B cell (primary cell): ENCODE data around the gene KRTAP10-1. TPM values are rescaled to one million over a fixed set of nuclear protein-coding genes. Genes with fewer than 3 reads are reported as not detected.

Experiments
- ATAC-seq: fragments of 200-7000 bp; cut with Tn5 transposase; one replicate; pipeline ENCODE4 v1.10.0; 2021; ENCODE audit warnings: low read depth, mild to moderate bottlenecking, moderate number of reproducible peaks, moderate library complexity
- CTCF ChIA-PET: fragments of 350-600 bp; sonication (Branson Sonifier 250); formaldehyde crosslinking; loops from one replicate; lab custom pipeline; 2021; ENCODE audit warnings: antibody characterized with exemption, inconsistent platforms; lab: Charles Lee
- POLR2A ChIA-PET: fragments of 350-600 bp; sonication (Branson Sonifier 250); formaldehyde crosslinking; loops from one replicate; lab custom pipeline; 2021; ENCODE audit warnings: antibody characterized with exemption; lab: Charles Lee
- DNase-seq: peaks from one replicate; pipeline ENCODE4 v3.0.0; 2013
- H2AFZ ChIP-seq: 2 replicates; pipeline ENCODE4 v1.6.1; 2012; ENCODE audit warnings: mild to moderate bottlenecking, low read depth, low read length; ENCODE audit not compliant: insufficient read depth, poor library complexity, severe bottlenecking
- H3K27ac ChIP-seq, 2 donors: 1 replicate in 1 of 2; 2 replicates in 1 of 2; pipeline ENCODE4 v1.5.1; 2012 to 2013; ENCODE audit warnings: low read length in 2 of 2, mild to moderate bottlenecking in 2 of 2, moderate library complexity in 1 of 2
- H3K27me3 ChIP-seq, 4 experiments: fragments of 200-600 bp in 1 of 4; sonication (generic) in 1 of 4; replicated peaks in 1 of 4; 1 replicate in 2 of 4; 2 replicates in 2 of 4; pipeline versions ENCODE4 v1.6.1 to v1.7.0; 2013 to 2016; ENCODE audit warnings: low read length in 3 of 4, mild to moderate bottlenecking in 2 of 4, mixed read lengths in 1 of 4, moderate library complexity in 1 of 4; ENCODE audit not compliant: insufficient read depth in 4 of 4, control insufficient read depth in 3 of 4; ENCODE audit errors: control extremely low read depth in 1 of 4
- H3K36me3 ChIP-seq, 2 experiments: replicated peaks in 1 of 2; 1 replicate in 1 of 2; 2 replicates in 1 of 2; pipeline versions ENCODE4 v1.6.1 to v1.7.1; 2013; ENCODE audit warnings: low read length in 1 of 2; ENCODE audit not compliant: insufficient read depth in 2 of 2, control insufficient read depth in 1 of 2; ENCODE audit errors: control extremely low read depth in 1 of 2, extremely low read depth in 1 of 2
- H3K4me1 ChIP-seq, 2 donors: fragments of 200-600 bp in 1 of 2; sonication (generic) in 1 of 2; 1 replicate in 1 of 2; 2 replicates in 1 of 2; pipeline versions ENCODE4 v1.5.1 to v1.6.1; 2013 to 2017; ENCODE audit warnings: low read length in 2 of 2; ENCODE audit not compliant: control insufficient read depth in 2 of 2, insufficient read depth in 2 of 2
- H3K4me2 ChIP-seq: replicated peaks from 2 replicates; pipeline ENCODE3; 2012; ENCODE audit warnings: mild to moderate bottlenecking, low read depth, low read length; ENCODE audit not compliant: poor library complexity, severe bottlenecking
- H3K4me3 ChIP-seq, 5 experiments: fragments of 200-600 bp in 1 of 5; sonication (generic) in 1 of 5; 1 replicate in 3 of 5; 2 replicates in 2 of 5; pipeline versions ENCODE4 v1.5.1 to v1.7.0; 2011 to 2016; ENCODE audit warnings: low read length in 4 of 5, mild to moderate bottlenecking in 4 of 5, low read depth in 2 of 5, control low read depth in 1 of 5, moderate library complexity in 1 of 5; ENCODE audit not compliant: insufficient read depth in 1 of 5; ENCODE audit errors: control extremely low read depth in 1 of 5, extremely low read depth in 1 of 5
- H3K79me2 ChIP-seq: fragments of 200-600 bp; sonication (generic); one replicate; pipeline ENCODE4 v1.6.0; 2016; ENCODE audit warnings: low read length; ENCODE audit not compliant: control insufficient read depth, insufficient read depth
- H3K9ac ChIP-seq: fragments of 200-600 bp; sonication (generic); 2 replicates; pipeline ENCODE4 v1.6.1; 2017; ENCODE audit warnings: mild to moderate bottlenecking, low read length, moderate library complexity
- H3K9me3 ChIP-seq, 3 donors: one replicate each; pipeline versions ENCODE4 v1.6.1 to v1.7.1; 2013; ENCODE audit warnings: low read length in 2 of 3; ENCODE audit not compliant: control insufficient read depth in 2 of 3, insufficient read depth in 1 of 3; ENCODE audit errors: control extremely low read depth in 1 of 3
- H4K20me1 ChIP-seq: 2 replicates; pipeline ENCODE4 v1.6.0; 2012; ENCODE audit warnings: mild to moderate bottlenecking, low read length; ENCODE audit not compliant: insufficient read depth, control insufficient read depth, poor library complexity, severe bottlenecking
- H3K27ac Mint-ChIP-seq: one replicate; pipeline ENCODE4 v1.8.0; 2021; ENCODE audit warnings: mixed read lengths
- H3K27me3 Mint-ChIP-seq: one replicate; pipeline ENCODE4 v1.8.0; 2021; ENCODE audit warnings: mixed read lengths
- H3K4me1 Mint-ChIP-seq: one replicate; pipeline ENCODE4 v1.8.0; 2021; ENCODE audit warnings: mixed read lengths
- H3K4me3 Mint-ChIP-seq: one replicate; pipeline ENCODE4 v1.8.0; 2021; ENCODE audit warnings: mixed read lengths
- H3K9me3 Mint-ChIP-seq: one replicate; pipeline ENCODE4 v1.8.0; 2022; ENCODE audit warnings: mixed read lengths; ENCODE audit not compliant: insufficient read depth
- EZH2 ChIP-seq: IDR thresholded peaks from 2 replicates; pipeline ENCODE4 v1.6.1; 2012; ENCODE audit warnings: borderline replicate concordance, low read depth, mild to moderate bottlenecking, moderate library complexity, low read length; ENCODE audit not compliant: insufficient read depth, poor library complexity, severe bottlenecking
- WGBS: methylation state at CpG from one replicate; pipeline ENCODE4 v1.1.5; 2013; ENCODE audit warnings: missing lambda C conversion rate; ENCODE audit not compliant: insufficient coverage; 5-methylcytosine and 5-hydroxymethylcytosine counted together
- intact Hi-C: fragments of 100-400 bp; cut with micrococcal nuclease; formaldehyde crosslinking; loops from one replicate; pipeline ENCODE4 v1.10.0; 2022
- polyA plus RNA-seq: library from polyadenylated mRNA; depleted of rRNA; stranded (reverse); fragments of >200 nt; gene quantifications from 2 replicates; pipeline ENCODE4 v1.2.3, GENCODE V29; 2012
- total RNA-seq, 2 donors: library from RNA; stranded (reverse); fragments of 120-200 nt in 1 of 2; gene quantifications; 1 replicate in 1 of 2; 2 replicates in 1 of 2; pipeline versions ENCODE4 v1.2.3 to v1.2.4, GENCODE V29; 2013 to 2022
- TF ChIP-seq, protein P1 (sequence below): fragments of 200-600 bp; IDR thresholded peaks from one replicate; pipeline ENCODE4 v1.8.0; 2022; ENCODE audit warnings: antibody characterized with exemption, mild to moderate bottlenecking

The KRTAP10-1 gene
- total and polyA plus RNA-seq, 2 donors (not counting 1 experiment from before 2014, with no cell fraction given): not detected

DNA sequence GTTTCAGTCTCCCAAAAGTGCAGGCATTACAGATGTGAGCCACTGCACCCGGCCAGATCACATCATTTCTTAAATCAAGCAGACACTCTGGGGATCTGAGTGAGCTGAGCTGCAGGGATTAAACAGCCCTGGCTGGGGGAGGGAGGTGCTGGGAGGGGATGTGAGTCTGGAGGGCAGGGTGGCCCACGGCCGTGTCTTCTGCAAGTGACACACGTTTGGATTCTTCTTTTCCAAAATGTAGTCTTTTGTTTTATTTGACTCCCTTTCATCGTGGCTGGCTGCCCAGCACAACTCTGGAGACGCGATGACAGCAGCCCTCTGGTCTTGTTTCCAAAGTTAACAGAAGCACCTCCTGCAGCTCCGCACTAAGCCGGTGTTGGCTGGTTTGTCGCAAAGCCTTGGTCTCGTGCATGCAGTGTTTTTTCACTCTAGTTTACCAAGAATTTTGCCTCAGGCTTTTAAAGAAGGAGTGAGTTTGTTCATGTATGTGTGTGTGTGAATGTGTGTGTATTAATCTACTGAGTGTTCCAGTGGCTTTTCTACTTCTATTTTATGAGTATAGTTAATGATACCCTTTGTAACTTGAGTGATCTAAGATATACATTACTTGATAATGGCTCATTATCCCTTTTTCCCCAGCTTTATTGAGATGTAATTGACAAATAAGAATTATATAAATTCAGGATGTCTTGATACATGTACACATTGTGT is 43.2 kb upstream of the KRTAP10-1 start:
- H3K4me1 ChIP-seq: no peaks in the 10 kb centered on the region
- H3K27ac ChIP-seq: no peak overlapping the region
- CTCF ChIA-PET: no interaction called here
- POLR2A ChIA-PET: no interaction called here
- no peaks in the 10 kb centered on the region for H3K4me1 Mint-ChIP-seq
- H3K27me3 ChIP-seq: peaks cover 0 to 18% (median 5%) of the 10 kb centered on the region in 4 experiments
- ATAC-seq (no peak), DNase-seq (no peak)
- H4K20me1 ChIP-seq: no peaks in the 10 kb centered on the region
- no peaks in the 10 kb centered on the region for H3K36me3 ChIP-seq
- no peak overlapping the region for H3K4me2 ChIP-seq
- no peak overlapping the region for H3K9ac ChIP-seq
- no peaks in the 10 kb centered on the region for H3K79me2 ChIP-seq
- no peak overlapping the region for H2AFZ ChIP-seq
- WGBS: 72% methylated on average over 9 of the region's 11 CpGs
- TF ChIP-seq EZH2: no peak
- TF ChIP-seq, protein P1, sequence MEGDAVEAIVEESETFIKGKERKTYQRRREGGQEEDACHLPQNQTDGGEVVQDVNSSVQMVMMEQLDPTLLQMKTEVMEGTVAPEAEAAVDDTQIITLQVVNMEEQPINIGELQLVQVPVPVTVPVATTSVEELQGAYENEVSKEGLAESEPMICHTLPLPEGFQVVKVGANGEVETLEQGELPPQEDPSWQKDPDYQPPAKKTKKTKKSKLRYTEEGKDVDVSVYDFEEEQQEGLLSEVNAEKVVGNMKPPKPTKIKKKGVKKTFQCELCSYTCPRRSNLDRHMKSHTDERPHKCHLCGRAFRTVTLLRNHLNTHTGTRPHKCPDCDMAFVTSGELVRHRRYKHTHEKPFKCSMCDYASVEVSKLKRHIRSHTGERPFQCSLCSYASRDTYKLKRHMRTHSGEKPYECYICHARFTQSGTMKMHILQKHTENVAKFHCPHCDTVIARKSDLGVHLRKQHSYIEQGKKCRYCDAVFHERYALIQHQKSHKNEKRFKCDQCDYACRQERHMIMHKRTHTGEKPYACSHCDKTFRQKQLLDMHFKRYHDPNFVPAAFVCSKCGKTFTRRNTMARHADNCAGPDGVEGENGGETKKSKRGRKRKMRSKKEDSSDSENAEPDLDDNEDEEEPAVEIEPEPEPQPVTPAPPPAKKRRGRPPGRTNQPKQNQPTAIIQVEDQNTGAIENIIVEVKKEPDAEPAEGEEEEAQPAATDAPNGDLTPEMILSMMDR: no peak
- intact Hi-C loops: no loop called here
- H3K27me3 Mint-ChIP-seq: peaks cover 53% of the 10 kb centered on the region
- peaks cover 3 to 43% (median 19%) of the 10 kb centered on the region in 3 donors for H3K9me3 ChIP-seq
- peaks cover 4% of the 10 kb centered on the region for H3K9me3 Mint-ChIP-seq
- no peak overlapping the region for H3K4me3 ChIP-seq
- no peak overlapping the region for H3K27ac Mint-ChIP-seq
- H3K4me3 Mint-ChIP-seq: no peak overlapping the region

DNA sequence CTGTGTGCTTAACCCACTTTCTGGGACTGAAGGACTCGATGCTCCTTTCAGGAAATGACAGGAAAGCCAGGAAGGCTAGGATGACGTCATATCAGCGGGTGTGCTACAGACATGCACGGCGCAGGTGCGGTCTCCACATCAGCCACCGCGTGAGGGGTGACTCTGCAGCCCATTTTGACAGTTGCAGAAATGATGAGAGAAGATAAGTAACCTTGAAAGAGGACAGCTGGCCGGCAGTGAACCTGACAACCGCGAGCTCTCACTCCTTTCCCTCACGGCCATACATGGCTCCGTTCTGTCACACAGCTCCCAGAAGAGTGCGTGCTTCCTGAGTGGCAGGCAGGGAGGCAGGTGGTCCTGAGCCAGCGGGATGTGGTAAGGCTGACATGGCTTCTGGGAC is 42.1 kb upstream of the KRTAP10-1 start:
- peaks cover 6% of the 10 kb centered on the region for H3K9me3 Mint-ChIP-seq
- no peak overlapping the region for H3K9ac ChIP-seq
- no peak overlapping the region for H3K27ac ChIP-seq
- peaks cover 42% of the 10 kb centered on the region for H3K27me3 Mint-ChIP-seq
- no peaks in the 10 kb centered on the region for H3K79me2 ChIP-seq
- no peaks in the 10 kb centered on the region for H3K36me3 ChIP-seq
- H4K20me1 ChIP-seq: no peaks in the 10 kb centered on the region
- TF ChIP-seq EZH2: no peak
- TF ChIP-seq, protein P1: no peak
- POLR2A ChIA-PET: no interaction called here
- intact Hi-C loops: no loop called here
- H2AFZ ChIP-seq: no peak overlapping the region
- DNase-seq (no peak), ATAC-seq (no peak)
- no peaks in the 10 kb centered on the region for H3K4me1 ChIP-seq
- no peak overlapping the region for H3K4me3 ChIP-seq
- 84% methylated on average over 12 of the region's 15 CpGs for WGBS
- H3K27ac Mint-ChIP-seq: no peak overlapping the region
- no peak overlapping the region for H3K4me3 Mint-ChIP-seq
- CTCF ChIA-PET: no interaction called here
- H3K4me2 ChIP-seq: no peak overlapping the region
- peaks cover 0 to 18% (median 5%) of the 10 kb centered on the region in 4 experiments for H3K27me3 ChIP-seq
- no peaks in the 10 kb centered on the region for H3K4me1 Mint-ChIP-seq
- H3K9me3 ChIP-seq: peaks cover 3 to 48% (median 23%) of the 10 kb centered on the region in 3 donors
